OCI-LY7 (cell line): ENCODE measurements around the gene LRIG1. TPM values are rescaled to one million over a fixed set of nuclear protein-coding genes. Genes with fewer than 3 reads are reported as not detected.

Source experiments
- BruUV-seq: library from RNA; stranded (reverse); fragments of 400-500 nt; replicated peaks from 2 replicates; lab custom pipeline; 2021; lab: Mats Ljungman, UMichigan
- CTCF ChIA-PET: fragments of 300-600 bp; sonication (Branson Sonifier 250); formaldehyde crosslinking; loops from one replicate; lab custom pipeline; 2022; ENCODE audit warnings: antibody characterized with exemption; ENCODE audit not compliant: unreplicated experiment; lab: Charles Lee
- POLR2A ChIA-PET: fragments of 300-600 bp; sonication (Branson Sonifier 250); formaldehyde crosslinking; loops from one replicate; lab custom pipeline; 2022; ENCODE audit warnings: antibody characterized with exemption; lab: Charles Lee
- DNase-seq: peaks from one replicate; pipeline ENCODE4 v3.0.0-alpha.2; 2015; ENCODE audit warnings: low spot score
- H2AFZ ChIP-seq: fragments of 200-600 bp; sonication (generic), shearing (Covaris generic); 2 replicates; pipeline ENCODE4 v1.6.1; 2014; ENCODE audit warnings: mild to moderate bottlenecking, antibody characterized with exemption, low read length, moderate library complexity
- H3K27ac ChIP-seq: fragments of 200-600 bp; sonication (generic); 2 replicates; pipeline ENCODE4 v1.5.1; 2014; ENCODE audit warnings: mixed run types, low read depth, mild to moderate bottlenecking, moderate library complexity, low read length, inconsistent platforms; ENCODE audit not compliant: poor library complexity, severe bottlenecking
- H3K36me3 ChIP-seq: fragments of 200-600 bp; sonication (generic); 2 replicates; pipeline ENCODE4 v1.6.1; 2014; ENCODE audit warnings: mild to moderate bottlenecking, antibody characterized with exemption, low read length, moderate library complexity, mixed read lengths; ENCODE audit not compliant: insufficient read depth
- H3K4me1 ChIP-seq: fragments of 200-600 bp; sonication (generic); 2 replicates; pipeline ENCODE4 v1.5.1; 2014; ENCODE audit warnings: mild to moderate bottlenecking, low read length; ENCODE audit not compliant: insufficient read depth, poor library complexity, severe bottlenecking
- H3K4me2 ChIP-seq: fragments of 200-600 bp; sonication (generic); 2 replicates; pipeline ENCODE4 v1.6.1; 2014; ENCODE audit warnings: mild to moderate bottlenecking, low read length
- H3K4me3 ChIP-seq: fragments of 200-600 bp; sonication (generic); 2 replicates; pipeline ENCODE4 v1.5.1; 2014; ENCODE audit warnings: mild to moderate bottlenecking, low read depth, low read length; ENCODE audit not compliant: poor library complexity, severe bottlenecking
- H3K79me2 ChIP-seq: fragments of 200-600 bp; sonication (generic); 2 replicates; pipeline ENCODE4 v1.6.1; 2016; ENCODE audit warnings: low read depth, mild to moderate bottlenecking, low read length, moderate library complexity, mixed read lengths; ENCODE audit not compliant: insufficient read depth
- H3K9me2 ChIP-seq: fragments of 200-600 bp; sonication (generic); 2 replicates; pipeline ENCODE4 v1.6.1; 2016; ENCODE audit warnings: mild to moderate bottlenecking, low read length, mixed read lengths; ENCODE audit not compliant: insufficient read depth
- H3K9me3 ChIP-seq: fragments of 200-600 bp; sonication (generic); 2 replicates; pipeline ENCODE4 v1.6.1; 2014; ENCODE audit warnings: mild to moderate bottlenecking, mixed run types, low read length, mixed read lengths
- H4K20me1 ChIP-seq: fragments of 200-600 bp; sonication (generic); 2 replicates; pipeline ENCODE4 v1.6.1; 2014; ENCODE audit warnings: mild to moderate bottlenecking, antibody characterized with exemption, low read length, moderate library complexity, mixed read lengths; ENCODE audit not compliant: insufficient read depth
- CTCF ChIP-seq: fragments of 200-600 bp; sonication (generic); conservative IDR thresholded peaks from 2 replicates; pipeline ENCODE4 v1.5.1; 2014; ENCODE audit warnings: mild to moderate bottlenecking, antibody characterized with exemption, low read length, moderate library complexity, mixed read lengths
- EZH2phosphoT487 ChIP-seq: fragments of 200-600 bp; sonication (generic); IDR thresholded peaks from 2 replicates; pipeline ENCODE4 v1.6.1; 2018; ENCODE audit warnings: low read depth, borderline replicate concordance, mild to moderate bottlenecking, mixed run types, antibody characterized with exemption, low read length, moderate library complexity, mixed read lengths
- intact Hi-C: fragments of 100-400 bp; cut with micrococcal nuclease; formaldehyde crosslinking; loops from one replicate; pipeline ENCODE4 v1.10.0; 2022; ENCODE audit not compliant: unreplicated experiment
- total RNA-seq, 2 experiments: library from RNA; depleted of rRNA in 1 of 2; stranded (reverse); fragments of >200 nt in 1 of 2; shearing (Covaris generic) in 1 of 2; gene quantifications; 2 replicates each; pipeline ENCODE4 v1.2.3, GENCODE V29; 2014 to 2022

The LRIG1 gene
- total RNA-seq, 2 experiments from 2014 or later: 84.2 to 115 TPM

GRCh38 chr3:66531256-66531655 is 30.4 kb upstream of the LRIG1 start:
- Histone ChIP-seq H4K20me1 (no peaks in the 10 kb centered on the region), H3K36me3 (peaks cover 5% of the 10 kb centered on the region; the same call in 1 of the 2 replicates), H3K4me2 (no peak overlapping the region), H3K4me3 (no peak overlapping the region), H3K9me2 (no peaks in the 10 kb centered on the region), H2AFZ (no peak overlapping the region), H3K27ac (no peak overlapping the region), H3K4me1 (peaks cover 53% of the 10 kb centered on the region), H3K9me3 (peaks cover 10% of the 10 kb centered on the region; the same call in 1 of the 2 replicates), H3K79me2 (no peaks in the 10 kb centered on the region)
- intact Hi-C loops: no loop called here
- DNase-seq: no peak
- no TSS peak for BruUV-seq
- ChIA-PET CTCF (no interaction called here), POLR2A (interaction anchor here (1.0 kb wide), 1 partner anchor 19 kb away, joined by 5 read pairs; no protein-coding TSS in a partner anchor)
- TF ChIP-seq EZH2phosphoT487 (no peak), CTCF (no peak)

- ChIA-PET POLR2A (interaction anchor here (0.6 to 1.6 kb wide), 3 partner anchors 25 to 242 kb away, joined by 3 to 4 read pairs (median 3); no protein-coding TSS in a partner anchor), CTCF (no interaction called here)
- intact Hi-C loops: no loop called here
- Histone ChIP-seq H3K4me2 (no peak overlapping the region), H4K20me1 (no peaks in the 10 kb centered on the region), H3K79me2 (no peaks in the 10 kb centered on the region), H3K9me3 (no peaks in the 10 kb centered on the region), H2AFZ (0 out of 2 replicates have a peak overlapping the region, but pooled peaks have one; percentile 10), H3K27ac (no peak overlapping the region), H3K4me3 (no peak overlapping the region), H3K4me1 (peaks cover 28% of the 10 kb centered on the region), H3K36me3 (no peaks in the 10 kb centered on the region), H3K9me2 (no peaks in the 10 kb centered on the region)
- no TSS peak for BruUV-seq
- no peak for DNase-seq
- TF ChIP-seq EZH2phosphoT487 (no peak), CTCF (no peak)
Observed at GRCh38 chr3:66527246-66527645, 26.4 kb upstream of the LRIG1 start.

GRCh38 chr3:66525771-66526170 is 24.9 kb upstream of the LRIG1 start:
- no peak overlapping the region for H3K4me2 ChIP-seq
- no peak overlapping the region for H3K4me3 ChIP-seq
- no peaks in the 10 kb centered on the region for H4K20me1 ChIP-seq
- DNase-seq: no peak
- H2AFZ ChIP-seq: no peak overlapping the region
- TF ChIP-seq CTCF (no peak), EZH2phosphoT487 (no peak)
- H3K27ac ChIP-seq: no peak overlapping the region
- no peaks in the 10 kb centered on the region for H3K9me2 ChIP-seq
- BruUV-seq: no TSS peak
- CTCF ChIA-PET: interaction anchor here (0.7 kb wide), 1 partner anchor 18 kb away, joined by 3 read pairs; no protein-coding TSS in a partner anchor
- intact Hi-C loops: no loop called here
- H3K9me3 ChIP-seq: no peaks in the 10 kb centered on the region
- H3K36me3 ChIP-seq: no peaks in the 10 kb centered on the region
- H3K4me1 ChIP-seq: peaks cover 15% of the 10 kb centered on the region
- POLR2A ChIA-PET: interaction anchor here (0.6 to 1.6 kb wide), 5 partner anchors 9 to 67 kb away, joined by 3 to 8 read pairs (median 4); no protein-coding TSS in a partner anchor
- H3K79me2 ChIP-seq: no peaks in the 10 kb centered on the region
